ENCODE results near the gene SERINC3. TPM values are rescaled to one million over a fixed set of nuclear protein-coding genes. Genes with fewer than 3 reads are reported as not detected.
"Not testable (repeated sequence)": the region's sequence is repeated elsewhere in the genome, so short reads cannot be mapped to it uniquely, and the experiment has no call there.

SERINC3 gene
- total RNA-seq, 3 donors from 2014 or later, result 91.1 to 254 (median 100) TPM

- peaks cover 0 to 4% of the 10 kb centered on the region in 2 donors for H3K4me1 ChIP-seq
- TF ChIP-seq POLR2A (IDR thresholded peaks at IDR 0.05), result no peak
- TF ChIP-seq, protein P1, sequence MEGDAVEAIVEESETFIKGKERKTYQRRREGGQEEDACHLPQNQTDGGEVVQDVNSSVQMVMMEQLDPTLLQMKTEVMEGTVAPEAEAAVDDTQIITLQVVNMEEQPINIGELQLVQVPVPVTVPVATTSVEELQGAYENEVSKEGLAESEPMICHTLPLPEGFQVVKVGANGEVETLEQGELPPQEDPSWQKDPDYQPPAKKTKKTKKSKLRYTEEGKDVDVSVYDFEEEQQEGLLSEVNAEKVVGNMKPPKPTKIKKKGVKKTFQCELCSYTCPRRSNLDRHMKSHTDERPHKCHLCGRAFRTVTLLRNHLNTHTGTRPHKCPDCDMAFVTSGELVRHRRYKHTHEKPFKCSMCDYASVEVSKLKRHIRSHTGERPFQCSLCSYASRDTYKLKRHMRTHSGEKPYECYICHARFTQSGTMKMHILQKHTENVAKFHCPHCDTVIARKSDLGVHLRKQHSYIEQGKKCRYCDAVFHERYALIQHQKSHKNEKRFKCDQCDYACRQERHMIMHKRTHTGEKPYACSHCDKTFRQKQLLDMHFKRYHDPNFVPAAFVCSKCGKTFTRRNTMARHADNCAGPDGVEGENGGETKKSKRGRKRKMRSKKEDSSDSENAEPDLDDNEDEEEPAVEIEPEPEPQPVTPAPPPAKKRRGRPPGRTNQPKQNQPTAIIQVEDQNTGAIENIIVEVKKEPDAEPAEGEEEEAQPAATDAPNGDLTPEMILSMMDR (IDR thresholded peaks at IDR 0.05), result no peak
- TF ChIP-seq POLR2AphosphoS5 (IDR thresholded peaks at IDR 0.05), result no peak
- intact Hi-C loops (cut with DNase I; ENCODE audit: low total_unique reads), result loop anchor here (2.0 to 10.0 kb wide), 2 partner anchors 20 to 1888 kb away; no protein-coding TSS in a partner anchor
- H3K36me3 ChIP-seq, result peaks cover 4% of the 10 kb centered on the region
- DNase-seq (ENCODE audit: low spot score in 2 of 2), result no peak
- no peaks in the 10 kb centered on the region for H3K27me3 ChIP-seq
- H3K9me3 ChIP-seq, result no peaks in the 10 kb centered on the region
- H3K27ac ChIP-seq, result peak overlapping the region in 1 of 2 donors; percentile 92
- H3K4me3 ChIP-seq, result peak overlapping the region in 1 of 3 donors; percentile 66
These were observed 44.7 kb downstream of the SERINC3 start for GRCh38 chr20:44477151-44477550.

DNA sequence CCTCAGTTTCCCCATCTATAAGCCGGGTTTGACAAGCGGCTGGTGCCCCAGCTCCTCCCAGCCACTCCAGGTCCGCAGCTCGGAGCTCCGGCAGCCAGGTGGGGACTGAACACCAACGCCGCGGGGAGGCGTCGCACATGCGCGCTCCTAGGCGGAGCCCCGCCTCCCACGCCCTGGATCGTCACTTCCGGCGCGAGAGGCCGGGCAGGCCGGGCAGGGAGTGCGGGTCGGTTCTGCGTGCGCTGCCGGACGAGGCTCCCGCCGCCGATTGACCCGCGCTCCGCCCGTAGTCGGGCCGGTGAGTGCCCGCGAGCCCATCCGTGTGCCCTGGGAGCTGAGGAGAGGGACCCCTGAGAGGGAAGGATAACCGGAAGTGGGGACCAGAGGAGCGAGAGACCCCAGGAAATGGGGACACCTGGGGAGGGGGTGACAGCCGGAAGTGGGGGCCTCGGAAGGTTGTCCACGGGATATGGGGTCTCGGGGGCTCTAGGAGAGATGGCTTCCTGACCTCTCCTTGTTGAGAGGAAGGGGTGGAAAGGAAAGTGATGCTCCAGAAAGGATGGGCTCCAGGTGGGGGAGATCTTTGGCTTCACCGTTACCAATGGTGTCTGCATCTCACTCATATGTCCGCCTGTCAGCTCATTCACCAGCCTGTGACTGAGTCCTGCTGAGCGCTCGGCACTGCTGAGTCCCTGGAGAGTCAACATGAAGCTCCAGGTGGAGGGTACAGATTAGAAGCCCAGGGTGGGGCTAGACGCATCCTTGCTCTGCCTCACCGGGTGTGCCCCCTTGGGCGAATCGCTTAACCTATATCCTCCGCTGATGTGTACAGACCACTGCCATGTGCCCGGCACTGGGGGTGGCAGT is 45.9 kb downstream of the SERINC3 start, which contains the start of gene TTPAL:
TSS of gene TTPAL (plus strand) at position 181 of the 867 bp plus-strand sequence. CDS start 4,126 bp downstream, outside the sequence.
- Histone ChIP-seq H3K27ac (peak within 1 kb of the TSS; percentile 92 to 93), H3K9me3 (no peaks in the 10 kb centered on the region), H3K4me1 (peaks cover 0 to 4% of the 10 kb centered on the region in 2 donors), H3K4me3 (peak within 1 kb of the TSS; percentile 66 to 83 (median 83)), H3K36me3 (peaks cover 4% of the 10 kb centered on the region), H3K27me3 (no peaks in the 10 kb centered on the region)
- TF ChIP-seq POLR2AphosphoS5 (IDR thresholded peaks at IDR 0.05) (peak; percentile 98 to 100 (median 99)), POLR2A (IDR thresholded peaks at IDR 0.05) (peak; percentile 97)
- TF ChIP-seq, protein P1 (IDR thresholded peaks at IDR 0.05), result peak in 1 of 3 donors; percentile 16
- DNase-seq (ENCODE audit: low spot score in 2 of 2), result peak; percentile 86 to 89
- intact Hi-C loops (cut with DNase I; ENCODE audit: low total_unique reads), result loop anchor here (2.0 to 10.0 kb wide), 2 partner anchors 21 to 1889 kb away; no protein-coding TSS in a partner anchor

- peaks cover 4% of the 10 kb centered on the region for H3K36me3 ChIP-seq
- no peaks in the 10 kb centered on the region for H3K27me3 ChIP-seq
- peak overlapping the region; percentile 92 to 93 for H3K27ac ChIP-seq
- TF ChIP-seq POLR2A (IDR thresholded peaks at IDR 0.05), result no peak
- TF ChIP-seq POLR2AphosphoS5 (IDR thresholded peaks at IDR 0.05), result no peak
- TF ChIP-seq, protein P1 (IDR thresholded peaks at IDR 0.05), result no peak
- peaks cover 0 to 4% of the 10 kb centered on the region in 2 donors for H3K4me1 ChIP-seq
- no peaks in the 10 kb centered on the region for H3K9me3 ChIP-seq
- H3K4me3 ChIP-seq, result peak overlapping the region; percentile 66 to 83 (median 83)
- no peak for DNase-seq (ENCODE audit: low spot score in 2 of 2)
- intact Hi-C loops (cut with DNase I; ENCODE audit: low total_unique reads), result loop anchor here (10.0 kb wide), 1 partner anchor 1889 kb away; no protein-coding TSS in a partner anchor
These were observed 46.5 kb downstream of the SERINC3 start for GRCh38 chr20:44475372-44475693.

DNA sequence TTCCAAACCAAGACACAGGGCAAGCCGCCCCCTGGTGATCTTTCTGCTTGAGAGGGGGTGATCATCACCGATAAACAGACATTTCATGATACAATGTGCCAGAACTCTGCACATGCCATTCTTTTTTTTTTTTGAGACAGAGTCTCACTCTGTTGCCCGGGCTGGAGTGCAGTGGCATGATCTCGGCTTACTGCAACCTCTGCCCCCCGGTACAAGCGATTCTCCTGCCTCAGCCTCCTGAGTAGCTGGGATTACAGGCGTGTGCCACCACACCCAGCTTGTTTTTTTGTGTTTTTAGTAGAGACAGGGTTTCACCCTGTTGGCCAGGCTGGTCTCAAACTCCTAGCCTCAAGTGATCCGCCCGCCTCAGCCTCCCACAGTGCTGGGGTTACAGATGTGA is 49.6 kb downstream of the SERINC3 start:
- H3K27ac ChIP-seq; H3K9me3 ChIP-seq; H3K36me3 ChIP-seq; H3K4me3 ChIP-seq; H3K4me1 ChIP-seq; H3K27me3 ChIP-seq; DNase-seq (ENCODE audit: low spot score in 2 of 2): not testable (repeated sequence)
- intact Hi-C loops (cut with DNase I; ENCODE audit: low total_unique reads), result loop anchor here (10.0 kb wide), 1 partner anchor 1893 kb away; no protein-coding TSS in a partner anchor

DNA sequence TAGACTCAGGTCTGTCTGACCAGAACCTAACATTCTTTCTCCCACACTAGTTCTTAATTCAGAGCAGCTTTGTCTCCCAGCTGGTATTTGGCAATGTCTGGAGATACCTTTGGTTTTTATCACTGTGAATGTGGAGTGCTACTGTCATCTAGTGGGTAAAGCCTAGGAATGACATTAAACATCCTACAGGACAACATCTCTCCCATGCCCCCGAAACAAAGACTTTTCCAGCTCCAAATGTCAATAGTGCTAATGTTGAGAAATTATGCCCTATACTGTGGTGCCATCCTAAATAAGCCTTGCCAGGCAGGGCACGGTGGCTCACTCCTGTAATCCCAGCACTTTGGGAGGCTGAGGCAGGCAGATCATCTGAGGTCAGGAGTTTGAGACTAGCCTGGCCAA is 50.4 kb downstream of the SERINC3 start:
- Histone ChIP-seq H3K27me3 (no peaks in the 10 kb centered on the region), H3K4me3 (no peak overlapping the region), H3K4me1 (peaks cover 0 to 2% of the 10 kb centered on the region in 2 donors), H3K9me3 (no peaks in the 10 kb centered on the region), H3K36me3 (no peaks in the 10 kb centered on the region), H3K27ac (no peak overlapping the region)
- TF ChIP-seq, protein P1 (IDR thresholded peaks at IDR 0.05), result peak in 2 of 3 donors; percentile 34 to 39
- TF ChIP-seq POLR2AphosphoS5 (IDR thresholded peaks at IDR 0.05), result no peak
- TF ChIP-seq POLR2A (IDR thresholded peaks at IDR 0.05), result no peak
- DNase-seq (ENCODE audit: low spot score in 2 of 2), result no peak
- intact Hi-C loops (cut with DNase I; ENCODE audit: low total_unique reads), result loop anchor here (10.0 kb wide), 1 partner anchor 1893 kb away; no protein-coding TSS in a partner anchor

Data from breast epithelium (tissue), 4 donors.